ENCODE data around the gene ZNF304. TPM values are rescaled to one million over a fixed set of nuclear protein-coding genes. Genes with fewer than 3 reads are reported as not detected.

Gene ZNF304
- total and polyA plus RNA-seq, 10 donors: 2.9 to 16.7 (median 12.2) TPM

DNA sequence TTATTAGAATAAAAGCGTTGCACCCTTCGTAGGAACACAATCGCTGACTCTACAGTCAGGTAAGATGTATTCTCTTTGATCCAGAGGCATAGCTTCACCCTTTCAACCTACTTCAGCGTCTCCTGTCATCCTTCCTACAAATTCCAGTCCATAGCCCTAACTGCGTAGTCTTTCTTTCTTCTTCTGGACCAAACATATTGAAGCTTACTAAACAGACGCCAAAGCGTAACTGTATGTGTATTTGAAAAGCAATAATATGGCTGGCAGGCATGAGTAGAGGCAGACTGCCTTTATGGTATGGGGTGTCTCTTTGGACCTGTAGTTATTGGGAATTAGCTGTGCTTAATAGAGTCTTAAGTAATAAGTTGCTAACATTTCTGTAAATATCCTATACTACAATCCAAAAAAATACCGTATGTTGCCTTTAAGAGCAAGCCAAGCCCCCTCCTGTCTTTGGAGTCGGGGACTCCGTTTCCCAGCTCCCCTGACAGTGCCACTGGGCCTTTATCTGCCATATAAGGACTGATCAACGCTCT is 38.2 kb downstream of the ZNF304 start:
- Histone ChIP-seq H3K4me3 (peak overlapping the region in 7 of 8 donors; percentile 55 to 85 (median 82)), H3K9me3 (peaks cover 0 to 12% (median 0%) of the 10 kb centered on the region in 8 donors), H3K27ac (peak overlapping the region; percentile 82 to 94 (median 90)), H3K4me1 (peaks cover 6 to 43% (median 21%) of the 10 kb centered on the region in 6 donors), H3K36me3 (peaks cover 0 to 18% (median 5%) of the 10 kb centered on the region in 6 donors), H3K27me3 (replicated peaks in 1 of 7) (no peaks in the 10 kb centered on the region)
- WGBS, 5 donors: 58 to 63% (median 60%) methylated on average over 11 of the region's 11 CpGs
- no peak for DNase-seq
- intact Hi-C loops (cut with DNase I; ENCODE audit: low total_unique reads): no loop called here
- TF ChIP-seq, protein P1, sequence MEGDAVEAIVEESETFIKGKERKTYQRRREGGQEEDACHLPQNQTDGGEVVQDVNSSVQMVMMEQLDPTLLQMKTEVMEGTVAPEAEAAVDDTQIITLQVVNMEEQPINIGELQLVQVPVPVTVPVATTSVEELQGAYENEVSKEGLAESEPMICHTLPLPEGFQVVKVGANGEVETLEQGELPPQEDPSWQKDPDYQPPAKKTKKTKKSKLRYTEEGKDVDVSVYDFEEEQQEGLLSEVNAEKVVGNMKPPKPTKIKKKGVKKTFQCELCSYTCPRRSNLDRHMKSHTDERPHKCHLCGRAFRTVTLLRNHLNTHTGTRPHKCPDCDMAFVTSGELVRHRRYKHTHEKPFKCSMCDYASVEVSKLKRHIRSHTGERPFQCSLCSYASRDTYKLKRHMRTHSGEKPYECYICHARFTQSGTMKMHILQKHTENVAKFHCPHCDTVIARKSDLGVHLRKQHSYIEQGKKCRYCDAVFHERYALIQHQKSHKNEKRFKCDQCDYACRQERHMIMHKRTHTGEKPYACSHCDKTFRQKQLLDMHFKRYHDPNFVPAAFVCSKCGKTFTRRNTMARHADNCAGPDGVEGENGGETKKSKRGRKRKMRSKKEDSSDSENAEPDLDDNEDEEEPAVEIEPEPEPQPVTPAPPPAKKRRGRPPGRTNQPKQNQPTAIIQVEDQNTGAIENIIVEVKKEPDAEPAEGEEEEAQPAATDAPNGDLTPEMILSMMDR (IDR thresholded peaks at IDR 0.05 in 8 of 11, conservative IDR thresholded peaks at IDR 0.05 in 3 of 11): no peak
- TF ChIP-seq POLR2AphosphoS5 (IDR thresholded peaks at IDR 0.05) (no peak), POLR2A (IDR thresholded peaks at IDR 0.05) (no peak)

DNA sequence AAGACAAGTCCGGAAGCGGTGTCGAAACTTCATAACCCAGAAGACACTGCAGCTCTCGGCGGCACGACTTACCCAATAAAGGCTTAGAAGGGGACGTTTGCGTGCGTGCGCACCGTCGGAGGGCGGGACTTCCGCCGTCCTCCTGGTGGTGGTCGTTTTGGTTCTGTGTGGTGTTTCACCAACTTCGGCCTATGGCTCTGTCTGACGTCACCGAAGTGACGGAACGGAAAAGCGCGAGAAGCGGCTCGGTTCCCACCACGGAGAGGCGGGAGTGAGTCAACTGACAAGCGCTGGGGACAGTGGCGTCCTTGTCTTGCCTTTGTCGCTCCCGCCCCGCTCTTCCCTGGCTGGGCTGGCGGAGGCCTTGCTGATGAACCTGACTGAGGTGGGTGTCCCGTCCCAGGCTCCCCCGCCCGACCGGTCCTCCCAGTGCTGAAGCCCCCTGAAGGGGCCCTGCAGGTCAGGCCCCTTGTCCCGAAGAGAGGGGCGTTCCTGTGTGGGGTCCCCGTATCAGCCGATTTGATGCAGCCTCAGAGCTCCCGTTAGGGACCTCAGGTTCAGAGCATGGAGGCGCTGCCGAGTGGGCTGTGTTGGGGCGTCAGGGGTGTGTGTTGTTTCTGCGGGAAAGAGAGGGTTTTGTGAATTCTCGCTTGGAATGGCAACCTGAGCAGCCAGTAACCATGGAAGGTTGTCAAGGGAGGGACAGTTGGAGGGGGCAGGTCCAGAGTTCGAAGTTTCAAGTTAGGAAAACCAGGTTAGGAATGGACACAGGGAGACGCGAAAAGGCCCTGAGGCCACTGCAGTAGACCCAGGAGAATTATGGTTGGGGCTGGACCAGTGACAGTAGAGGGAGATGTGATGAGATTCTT is 38.9 kb downstream of the ZNF304 start, which contains the start of gene ZNF548:
ZNF548 (plus strand) TSS at position 125 of the 869 bp plus-strand sequence; CDS start at position 371, 246 bp downstream.
- TF ChIP-seq, protein P1 (IDR thresholded peaks at IDR 0.05 in 8 of 11, conservative IDR thresholded peaks at IDR 0.05 in 3 of 11): peak in 8 of 11 experiments; percentile 12 to 57 (median 42)
- peak in 1 of 3 donors; percentile 29 for TF ChIP-seq POLR2A (IDR thresholded peaks at IDR 0.05)
- peak; percentile 89 to 93 (median 92) for TF ChIP-seq POLR2AphosphoS5 (IDR thresholded peaks at IDR 0.05)

DNA sequence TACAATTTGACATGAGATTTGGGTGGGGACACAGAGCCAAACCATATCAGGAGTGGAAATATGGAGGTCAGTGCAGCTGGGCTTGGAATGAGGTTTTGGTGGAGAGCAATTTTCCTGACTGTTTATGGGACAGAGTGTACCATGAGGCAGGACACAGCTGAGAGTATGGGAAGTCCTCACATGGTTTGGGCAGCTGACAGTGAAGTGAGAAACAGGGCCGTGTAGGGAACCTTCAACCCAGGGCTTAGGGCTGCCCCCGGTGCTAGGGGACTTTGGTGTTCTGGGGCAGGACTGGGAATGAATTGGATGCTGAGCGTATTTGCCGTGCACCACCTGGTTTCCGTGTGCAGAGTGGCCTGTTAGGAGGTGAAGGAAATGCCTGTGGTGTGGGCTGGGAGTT is 44.6 kb downstream of the ZNF304 start:
- Histone ChIP-seq H3K9me3 (peaks cover 0 to 56% (median 43%) of the 10 kb centered on the region in 8 donors), H3K36me3 (peaks cover 8 to 81% (median 56%) of the 10 kb centered on the region in 6 donors)
- WGBS, 5 donors: 83 to 95% (median 91%) methylated on average over 5 of the region's 5 CpGs

More for the DNA sequence above, 38.9 kb downstream of the ZNF304 start, which contains the start of gene ZNF548:
- Histone ChIP-seq H3K36me3 (peaks cover 0 to 24% (median 9%) of the 10 kb centered on the region in 6 donors), H3K27me3 (replicated peaks in 1 of 7) (no peaks in the 10 kb centered on the region), H3K27ac (peak within 1 kb of the TSS; percentile 82 to 94 (median 90)), H3K9me3 (peaks cover 0 to 12% (median 0%) of the 10 kb centered on the region in 8 donors), H3K4me3 (peak within 1 kb of the TSS; percentile 55 to 85 (median 74)), H3K4me1 (peaks cover 6 to 43% (median 21%) of the 10 kb centered on the region in 6 donors)
- intact Hi-C loops (cut with DNase I; ENCODE audit: low total_unique reads): no loop called here
- peak; percentile 97 for DNase-seq
- 0 to 1% (median 1%) methylated on average over 24 to 50 of the region's 50 CpGs for WGBS, 5 donors

More for the DNA sequence above, 44.6 kb downstream of the ZNF304 start:
- intact Hi-C loops (cut with DNase I; ENCODE audit: low total_unique reads): no loop called here
- H3K27me3 ChIP-seq (replicated peaks in 1 of 7): no peaks in the 10 kb centered on the region
- DNase-seq: no peak
- no peak overlapping the region for H3K27ac ChIP-seq
- no peak for TF ChIP-seq POLR2A (IDR thresholded peaks at IDR 0.05)
- TF ChIP-seq, protein P1 (IDR thresholded peaks at IDR 0.05 in 8 of 11, conservative IDR thresholded peaks at IDR 0.05 in 3 of 11): no peak
- TF ChIP-seq POLR2AphosphoS5 (IDR thresholded peaks at IDR 0.05): no peak
- no peak overlapping the region for H3K4me3 ChIP-seq
- H3K4me1 ChIP-seq: peaks cover 0 to 27% (median 9%) of the 10 kb centered on the region in 6 donors
